K562 (cell line): ENCODE data around the gene DUSP16. TPM values are rescaled to one million over a fixed set of nuclear protein-coding genes. Genes with fewer than 3 reads are reported as not detected.

ENCODE experiments used
- CREM ChIP-seq: IDR thresholded peaks from 2 replicates; pipeline ENCODE4 v1.6.1; 2014; ENCODE audit warnings: antibody characterized with exemption, low read depth
- FOXK1 ChIP-seq: sonication (generic); formaldehyde crosslinking; IDR thresholded peaks from 2 replicates; pipeline ENCODE4 v1.8.0; 2022; ENCODE audit warnings: missing genetic modification reagents, mild to moderate bottlenecking, borderline replicate concordance
- FOXP1 ChIP-seq: sonication (generic); formaldehyde crosslinking; IDR thresholded peaks from 2 replicates; pipeline ENCODE4 v1.8.0; 2022; ENCODE audit warnings: mild to moderate bottlenecking, missing genetic modification reagents
- HDAC3 ChIP-seq: fragments of 450-650 bp; IDR thresholded peaks from 2 replicates; pipeline ENCODE4 v1.6.1; 2018; ENCODE audit warnings: borderline replicate concordance, mild to moderate bottlenecking, moderate library complexity; ENCODE audit not compliant: partially characterized antibody
- HLTF ChIP-seq: fragments of 450-650 bp; IDR thresholded peaks from 2 replicates; pipeline ENCODE4 v1.6.1; 2016
- KLF1 ChIP-seq: fragments of 450-650 bp; IDR thresholded peaks from 2 replicates; pipeline ENCODE4 v1.6.1; 2016; ENCODE audit warnings: missing genetic modification characterization, missing compliant biosample characterization
- MBD2 ChIP-seq: sonication (generic); IDR thresholded peaks from 2 replicates; pipeline ENCODE4 v1.6.1; 2016; ENCODE audit warnings: low read depth, borderline replicate concordance
- NFXL1 ChIP-seq: fragments of 450-650 bp; formaldehyde crosslinking; IDR thresholded peaks from 2 replicates; pipeline ENCODE4 v1.4.0; 2021; ENCODE audit warnings: mild to moderate bottlenecking
- PRDM10 ChIP-seq: fragments of 450-650 bp; IDR thresholded peaks from 2 replicates; pipeline ENCODE4 v1.6.1; 2018; ENCODE audit not compliant: partially characterized antibody
- RERE ChIP-seq: sonication (generic); formaldehyde crosslinking; IDR thresholded peaks from 2 replicates; pipeline ENCODE4 v1.8.0; 2023; ENCODE audit warnings: missing genetic modification reagents, mild to moderate bottlenecking, borderline replicate concordance
- SMARCA5 ChIP-seq: fragments of 450-650 bp; IDR thresholded peaks from 2 replicates; pipeline ENCODE4 v1.6.1; 2016
- SOX6 ChIP-seq: fragments of 450-650 bp; IDR thresholded peaks from 2 replicates; pipeline ENCODE4 v1.6.1; 2014; ENCODE audit warnings: mild to moderate bottlenecking
- XRCC3 ChIP-seq: fragments of 450-650 bp; IDR thresholded peaks from 2 replicates; pipeline ENCODE4 v1.6.1; 2017; ENCODE audit warnings: mild to moderate bottlenecking, moderate library complexity
- YY1 ChIP-seq, 3 experiments: IDR thresholded peaks; 2 replicates each; pipeline ENCODE4 v1.6.1; 2011; ENCODE audit warnings: low read length in 2 of 3, mild to moderate bottlenecking in 2 of 3, moderate library complexity in 2 of 3, borderline replicate concordance in 1 of 3, control low read depth in 1 of 3, low read depth in 1 of 3; ENCODE audit not compliant: insufficient read depth in 3 of 3, insufficient replicate concordance in 2 of 3, control insufficient read depth in 1 of 3, insufficient read length in 1 of 3; ENCODE audit errors: extremely low read depth in 1 of 3
- ZZZ3 ChIP-seq: fragments of 450-650 bp; IDR thresholded peaks from 2 replicates; pipeline ENCODE4 v1.6.1; 2016; ENCODE audit warnings: antibody characterized with exemption, mild to moderate bottlenecking, moderate library complexity
- polyA plus RNA-seq, 8 experiments: library from polyadenylated mRNA; depleted of rRNA in 4 of 8; stranded (reverse) in 5 of 8; unstranded in 3 of 8; fragments of >200 nt; fragmentation: Nextera tagmentation in 2 of 8; fragmentation: Illumina TruSeq in 1 of 8; extraction: Ambion mirVana in 2 of 8; extraction: Trizol in 1 of 8; gene quantifications; 2 replicates each; pipeline versions ENCODE4 v1.2.1 to v1.2.3, GENCODE V29; 2011 to 2014; ENCODE audit warnings: inconsistent platforms in 1 of 8, missing spikeins in 1 of 8
- total RNA-seq, 7 experiments: library from RNA; depleted of rRNA in 6 of 7; stranded (reverse); fragments of >200 nt in 6 of 7; fragmentation: Illumina TruSeq in 2 of 7; extraction: Trizol in 2 of 7; gene quantifications; 2 replicates each; pipeline versions ENCODE4 v1.2.1 to v1.2.3, GENCODE V29; 2011 to 2021; ENCODE audit warnings: low replicate concordance in 1 of 7
- TF ChIP-seq, protein P1 (sequence below): fragments of 250-450 bp; sonication (Bioruptor Pico); IDR thresholded peaks from 2 replicates; pipeline ENCODE4 v1.6.1; 2021; ENCODE audit warnings: mild to moderate bottlenecking
- TF ChIP-seq, protein P2 (sequence below): fragments of 250-450 bp; sonication (Bioruptor Pico); IDR thresholded peaks from 2 replicates; pipeline ENCODE4 v1.4.0; 2020; ENCODE audit warnings: mild to moderate bottlenecking

DUSP16 gene
- total and polyA plus RNA-seq, 9 of the 15 experiments (the other 6 are each of a cell fraction or from before 2014, with no cell fraction given), result 0.70 to 12.3 (median 5.7) TPM

DNA sequence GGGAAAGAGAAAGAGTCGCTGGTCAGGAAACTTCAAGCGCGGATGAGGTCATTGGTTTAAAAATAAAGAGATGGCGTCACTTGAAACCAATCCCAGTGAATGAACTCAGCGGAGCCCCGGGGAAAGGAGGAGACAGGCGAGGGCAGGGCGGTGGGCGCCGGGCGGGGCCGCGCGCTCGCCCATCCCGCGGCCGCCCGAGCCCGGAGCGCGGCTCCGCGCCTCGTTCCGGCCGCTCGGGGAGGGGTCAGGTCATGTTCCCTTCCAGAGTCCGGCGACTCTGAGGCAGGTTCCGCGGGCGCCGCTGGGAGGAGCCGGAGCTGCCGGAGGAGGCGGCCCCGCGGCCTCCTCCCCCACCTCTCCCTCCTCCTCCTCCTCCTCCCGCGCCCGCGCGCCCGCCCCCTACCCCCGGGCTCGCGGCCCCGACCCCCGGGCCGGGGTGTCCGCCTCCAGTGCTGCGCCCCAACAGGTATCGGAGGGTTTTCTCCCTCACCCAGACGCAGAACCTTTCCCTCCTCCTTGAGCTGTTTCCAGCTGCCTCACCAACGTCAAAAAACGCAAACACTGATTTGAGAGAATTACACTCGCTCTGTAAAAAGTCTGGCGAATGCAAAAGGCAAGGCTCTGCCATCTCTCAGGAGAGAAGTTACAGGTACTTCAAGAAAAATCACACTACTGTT, at the start of gene DUSP16 (continued):
- TF ChIP-seq RERE (CRISPR knock-in tag) (no peak), NFXL1 (no peak), SOX6 (no peak), FOXK1 (CRISPR knock-in tag) (no peak), KLF1 (tag) (no peak), CREM (peak; percentile 62; the same call in 1 of the 2 replicates), YY1 (IDR thresholded peaks at IDR 0.05; ENCODE audit: borderline replicate concordance in 1 of 3, control insufficient read depth in 1 of 3, extremely low read depth in 1 of 3, insufficient read depth in 3 of 3, insufficient read length in 1 of 3, insufficient replicate concordance in 2 of 3, low read depth in 1 of 3, low read length in 2 of 3) (peak in 2 of 3 experiments; percentile 14 to 32), HLTF (no peak), SMARCA5 (no peak), XRCC3 (no peak), ZZZ3 (no peak), FOXP1 (CRISPR knock-in tag) (no peak), HDAC3 (no peak), MBD2 (no peak), PRDM10 (no peak)
- TF ChIP-seq, protein P1, sequence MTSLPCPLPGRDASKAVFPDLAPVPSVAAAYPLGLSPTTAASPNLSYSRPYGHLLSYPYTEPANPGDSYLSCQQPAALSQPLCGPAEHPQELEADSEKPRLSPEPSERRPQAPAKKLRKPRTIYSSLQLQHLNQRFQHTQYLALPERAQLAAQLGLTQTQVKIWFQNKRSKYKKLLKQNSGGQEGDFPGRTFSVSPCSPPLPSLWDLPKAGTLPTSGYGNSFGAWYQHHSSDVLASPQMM (CRISPR knock-in tag), result no peak
- TF ChIP-seq, protein P2, sequence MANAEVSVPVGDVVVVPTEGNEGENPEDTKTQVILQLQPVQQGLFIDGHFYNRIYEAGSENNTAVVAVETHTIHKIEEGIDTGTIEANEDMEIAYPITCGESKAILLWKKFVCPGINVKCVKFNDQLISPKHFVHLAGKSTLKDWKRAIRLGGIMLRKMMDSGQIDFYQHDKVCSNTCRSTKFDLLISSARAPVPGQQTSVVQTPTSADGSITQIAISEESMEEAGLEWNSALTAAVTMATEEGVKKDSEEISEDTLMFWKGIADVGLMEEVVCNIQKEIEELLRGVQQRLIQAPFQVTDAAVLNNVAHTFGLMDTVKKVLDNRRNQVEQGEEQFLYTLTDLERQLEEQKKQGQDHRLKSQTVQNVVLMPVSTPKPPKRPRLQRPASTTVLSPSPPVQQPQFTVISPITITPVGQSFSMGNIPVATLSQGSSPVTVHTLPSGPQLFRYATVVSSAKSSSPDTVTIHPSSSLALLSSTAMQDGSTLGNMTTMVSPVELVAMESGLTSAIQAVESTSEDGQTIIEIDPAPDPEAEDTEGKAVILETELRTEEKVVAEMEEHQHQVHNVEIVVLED (CRISPR knock-in tag), result no peak
